T-helper 2 cell treated with Interferon-gamma antibody and Interleukin-4, amounts not matched to agents 100 ng/mL and 5 ng/mL, for 36 hours (primary cell): Measurements from ENCODE around the gene TPGS1. TPM values are rescaled to one million over a fixed set of nuclear protein-coding genes. Genes with fewer than 3 reads are reported as not detected.

ENCODE experiments used
- intact Hi-C: fragments of 100-400 bp; cut with micrococcal nuclease; formaldehyde crosslinking; loops from one replicate; pipeline ENCODE4 v1.15.1; 2023
- total RNA-seq: library from RNA; stranded (reverse); gene quantifications from 2 replicates; pipeline ENCODE4 v1.2.3, GENCODE V29; 2022

Gene TPGS1, protein sequence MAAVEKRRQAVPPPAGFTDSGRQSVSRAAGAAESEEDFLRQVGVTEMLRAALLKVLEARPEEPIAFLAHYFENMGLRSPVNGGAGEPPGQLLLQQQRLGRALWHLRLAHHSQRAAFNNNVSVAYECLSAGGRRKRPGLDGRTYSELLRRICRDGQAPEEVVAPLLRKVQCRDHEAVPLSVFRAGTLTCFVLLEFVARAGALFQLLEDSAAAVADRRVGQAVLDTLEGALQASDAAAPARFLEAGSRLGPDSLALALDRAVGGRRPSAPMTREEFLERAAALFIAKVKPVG
- 20.0 and 21.8 TPM in 2 replicates for total RNA-seq

- intact Hi-C loops: loop anchor here (1.0 to 2.0 kb wide), 2 partner anchors 126 to 163 kb away; partner anchors contain the start of genes MIER2 and POLRMT
Observed at GRCh38 chr19:507286-508203, at the start of gene TPGS1. TSS of gene TPGS1 (plus strand) at chr19:507497. CDS start at chr19:507507, 10 bp downstream.

DNA sequence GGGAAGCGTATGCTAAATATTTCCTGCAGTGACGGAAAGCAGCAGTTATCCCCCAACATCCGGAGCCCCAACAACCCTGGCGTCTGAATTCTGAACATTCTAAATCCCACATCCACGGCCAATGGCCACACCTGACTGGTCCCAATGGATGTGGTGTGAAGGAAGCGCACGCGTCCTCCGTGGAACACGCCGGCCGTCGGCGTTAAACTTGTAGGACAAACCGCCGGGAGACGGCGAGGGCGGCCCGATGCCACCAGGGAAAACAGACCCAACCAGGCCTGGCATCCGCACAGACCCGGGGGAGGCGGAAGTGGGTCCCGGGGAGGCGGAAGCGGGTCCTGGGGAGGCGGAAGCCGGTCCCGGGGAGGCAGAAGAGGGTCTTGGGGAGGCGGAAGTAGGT lies 49.7 kb upstream of the TPGS1 start:
- intact Hi-C loops: no loop called here

DNA sequence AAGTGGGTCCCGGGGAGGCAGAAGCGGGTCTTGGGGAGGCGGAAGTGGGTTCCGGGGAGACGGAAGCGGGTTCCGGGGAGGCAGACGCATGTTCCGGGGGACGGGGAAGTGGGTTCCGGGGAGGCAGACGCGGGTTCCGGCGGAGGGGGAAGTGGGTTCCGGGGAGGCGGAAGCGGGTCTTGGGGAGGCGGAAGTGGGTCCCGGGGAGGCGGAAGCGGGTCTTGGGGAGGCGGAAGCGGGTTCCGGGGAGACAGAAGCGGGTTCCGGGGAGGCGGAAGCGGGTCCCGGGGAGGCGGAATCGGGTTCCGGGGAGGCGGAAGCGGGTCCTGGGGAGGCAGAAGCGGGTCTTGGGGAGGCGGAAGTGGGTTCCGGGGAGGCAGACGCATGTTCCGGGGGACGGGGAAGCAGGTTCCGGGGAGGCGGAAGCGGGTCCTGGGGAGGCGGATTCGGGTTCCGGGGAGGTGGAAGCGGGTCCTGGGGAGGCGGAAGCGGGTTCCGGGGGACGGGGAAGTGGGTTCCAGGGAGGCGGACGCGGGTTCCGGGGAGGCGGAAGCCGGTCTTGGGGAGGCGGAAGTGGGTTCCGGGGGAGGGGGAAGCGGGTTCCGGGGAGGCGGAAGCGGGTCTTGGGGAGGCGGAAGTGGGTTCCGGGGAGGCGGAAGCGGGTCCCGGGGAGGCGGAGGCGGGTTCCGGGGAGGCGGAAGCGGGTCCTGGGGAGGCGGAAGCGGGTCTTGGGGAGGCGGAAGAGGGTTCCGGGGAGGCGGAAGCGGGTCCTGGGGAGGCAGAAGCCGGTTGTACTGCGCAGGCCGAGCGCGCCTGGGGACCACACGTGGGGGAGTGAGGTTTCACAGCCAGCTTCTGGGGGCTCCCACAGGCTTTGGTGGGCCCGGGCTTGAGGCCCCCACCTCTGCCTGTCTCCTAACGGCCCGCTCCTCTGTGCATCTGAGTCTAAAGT lies 48.9 kb upstream of the TPGS1 start:
- intact Hi-C loops: no loop called here

GRCh38 chr19:459724-460511 lies 47.4 kb upstream of the TPGS1 start:
- intact Hi-C loops: no loop called here

- intact Hi-C loops: no loop called here
Observed at GRCh38 chr19:460877-461720, 46.2 kb upstream of the TPGS1 start, which contains the start of gene SHC2. TSS of gene SHC2 (minus strand) at chr19:461033. CDS start at chr19:460996, 37 bp downstream.

GRCh38 chr19:461721-462551 lies 45.4 kb upstream of the TPGS1 start:
- intact Hi-C loops: no loop called here

DNA sequence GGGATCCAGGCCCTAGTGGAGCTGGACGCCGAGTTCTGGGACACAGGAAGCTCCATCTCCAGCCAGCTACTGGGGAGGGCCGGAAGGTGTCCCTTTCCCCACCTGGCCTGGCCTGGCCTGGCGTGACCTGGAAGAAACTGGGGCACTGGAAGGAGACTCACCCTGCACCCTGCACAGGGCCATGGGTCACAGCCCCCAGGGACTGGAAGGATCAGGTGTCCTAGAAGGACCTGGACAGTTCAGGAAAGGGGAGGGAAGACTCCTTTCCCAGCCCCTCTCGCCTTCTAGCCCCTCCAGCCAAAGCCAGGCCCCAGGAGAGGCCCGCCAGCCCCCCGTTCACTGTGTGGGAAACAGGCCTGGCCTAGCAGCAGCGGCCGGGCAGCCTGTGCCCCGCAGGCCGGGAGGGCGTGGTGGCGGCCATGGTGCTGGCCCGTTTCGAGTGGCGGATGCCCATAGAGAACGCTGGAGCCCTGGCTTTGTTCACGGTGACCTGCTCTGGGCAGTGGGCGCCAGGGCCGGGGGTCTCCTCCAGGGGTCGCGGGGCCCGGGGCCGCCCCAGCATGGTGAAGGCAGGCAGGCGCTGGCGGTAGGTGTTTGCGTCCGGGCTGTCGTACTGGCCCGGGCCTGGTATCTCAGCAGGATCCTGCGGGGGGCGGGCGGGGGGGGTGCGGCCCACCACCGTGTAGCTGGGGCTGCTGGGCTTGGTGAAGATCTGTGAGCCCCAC lies 43.7 kb upstream of the TPGS1 start:
- intact Hi-C loops: no loop called here

GRCh38 chr19:464208-464545 lies 43.1 kb upstream of the TPGS1 start:
- intact Hi-C loops: no loop called here

DNA sequence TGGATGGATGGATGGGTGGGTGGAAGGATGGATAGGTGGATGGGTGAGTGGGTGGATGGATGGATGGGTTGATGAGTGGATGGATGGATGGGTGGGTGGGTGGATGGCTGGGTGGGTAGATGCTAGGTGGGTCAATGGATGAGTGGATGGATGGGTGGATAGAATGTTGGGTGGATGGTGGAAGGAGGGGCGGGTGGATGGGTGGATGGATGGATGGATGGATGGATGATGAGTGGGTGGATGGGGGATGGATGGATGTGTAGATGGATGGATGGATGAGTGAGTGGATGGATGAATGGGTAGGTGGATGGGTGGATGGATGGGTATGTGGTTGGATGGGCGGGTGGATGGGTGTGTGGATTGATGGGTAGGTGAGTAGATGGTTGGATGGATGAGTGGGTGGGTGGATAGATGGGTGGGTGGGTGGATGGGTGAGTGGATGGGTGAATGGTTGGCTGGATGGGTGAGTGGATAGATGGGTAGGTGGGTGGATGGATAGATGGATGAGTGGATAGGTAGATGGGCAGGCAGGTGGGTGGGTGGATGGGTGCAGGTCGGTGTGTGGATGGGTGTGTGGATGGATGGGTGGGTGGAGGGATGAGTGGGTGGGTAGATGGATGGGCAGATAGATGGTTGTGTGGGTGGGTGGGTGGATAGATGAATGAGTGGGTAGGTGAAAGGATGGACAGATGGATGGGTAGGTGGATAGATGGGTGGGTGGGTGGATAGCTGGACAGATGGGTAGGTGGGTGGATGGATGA lies 42.1 kb upstream of the TPGS1 start:
- intact Hi-C loops: no loop called here

- intact Hi-C loops: no loop called here
Observed at GRCh38 chr19:467554-467953, 39.7 kb upstream of the TPGS1 start.

GRCh38 chr19:468587-469256 lies 38.6 kb upstream of the TPGS1 start:
- intact Hi-C loops: no loop called here

- intact Hi-C loops: no loop called here
Observed at GRCh38 chr19:469833-470232, 37.5 kb upstream of the TPGS1 start.

GRCh38 chr19:470701-471100 lies 36.6 kb upstream of the TPGS1 start:
- intact Hi-C loops: no loop called here

GRCh38 chr19:472005-472858 lies 35.1 kb upstream of the TPGS1 start:
- intact Hi-C loops: no loop called here

GRCh38 chr19:474126-475078 lies 32.9 kb upstream of the TPGS1 start:
- intact Hi-C loops: no loop called here
